ENCODE results near the gene KIFC3. TPM values are rescaled to one million over a fixed set of nuclear protein-coding genes. Genes with fewer than 3 reads are reported as not detected.
"Not testable (repeated sequence)": the region's sequence is repeated elsewhere in the genome, so short reads cannot be mapped to it uniquely, and the experiment has no call there.

The KIFC3 gene
- total RNA-seq, 2 experiments from 2014 or later, result 0.53 TPM; not detected in 1

GRCh38 chr16:57734925-57735754, 67.2 kb downstream of the KIFC3 start:
- H3K9me3 Mint-ChIP-seq (ENCODE audit: insufficient read depth), result peaks cover 5% of the 10 kb centered on the region
- CTCF ChIA-PET, result interaction anchor here (0.9 to 3.4 kb wide), 12 partner anchors 22 to 273 kb away, joined by 3 to 26 read pairs (median 4); partner anchors contain the start of gene POLR2C
- peak overlapping the region; percentile 90 for H3K4me3 Mint-ChIP-seq
- POLR2A ChIA-PET, result interaction anchor here (0.7 to 1.7 kb wide), 13 partner anchors 9 to 515 kb away, joined by 3 to 6 read pairs (median 3); partner anchors contain the start of genes ADGRG5 and CFAP20
- peak; percentile 99 for DNase-seq
- peak; percentile 92 for ATAC-seq
- peaks cover 17% of the 10 kb centered on the region for H3K36me3 Mint-ChIP-seq (ENCODE audit: low read depth)
- H3K27me3 Mint-ChIP-seq (ENCODE audit: low read depth), result no peaks in the 10 kb centered on the region
- H3K4me1 Mint-ChIP-seq (ENCODE audit: low read depth), result peaks cover 33% of the 10 kb centered on the region
- H3K27ac Mint-ChIP-seq, result peak overlapping the region; percentile 94

GRCh38 chr16:57734308-57734924, 67.9 kb downstream of the KIFC3 start:
- no peaks in the 10 kb centered on the region for H3K27me3 Mint-ChIP-seq (ENCODE audit: low read depth)
- H3K27ac Mint-ChIP-seq, result peak overlapping the region; percentile 94
- ATAC-seq (no peak), DNase-seq (no peak)
- H3K4me1 Mint-ChIP-seq (ENCODE audit: low read depth), result peaks cover 33% of the 10 kb centered on the region
- peaks cover 17% of the 10 kb centered on the region for H3K36me3 Mint-ChIP-seq (ENCODE audit: low read depth)
- POLR2A ChIA-PET, result interaction anchor here (1.0 to 1.7 kb wide), 6 partner anchors 11 to 192 kb away, joined by 3 to 6 read pairs (median 4); partner anchors contain the start of gene ADGRG5
- H3K4me3 Mint-ChIP-seq, result peak overlapping the region; percentile 90
- CTCF ChIA-PET, result interaction anchor here (1.3 to 3.4 kb wide), 2 partner anchors 22 to 158 kb away, joined by 5 to 26 read pairs; no protein-coding TSS in a partner anchor
- peaks cover 5% of the 10 kb centered on the region for H3K9me3 Mint-ChIP-seq (ENCODE audit: insufficient read depth)

- no peak overlapping the region for H3K4me3 Mint-ChIP-seq
- CTCF ChIA-PET, result interaction anchor here (1.1 kb wide), 1 partner anchor 83 kb away, joined by 3 read pairs; no protein-coding TSS in a partner anchor
- no peak for DNase-seq
- no peaks in the 10 kb centered on the region for H3K27me3 Mint-ChIP-seq (ENCODE audit: low read depth)
- peaks cover 5% of the 10 kb centered on the region for H3K9me3 Mint-ChIP-seq (ENCODE audit: insufficient read depth)
- no peak overlapping the region for H3K27ac Mint-ChIP-seq
- H3K4me1 Mint-ChIP-seq (ENCODE audit: low read depth), result peaks cover 30% of the 10 kb centered on the region
- no peak for ATAC-seq
- POLR2A ChIA-PET, result no interaction called here
- peaks cover 14% of the 10 kb centered on the region for H3K36me3 Mint-ChIP-seq (ENCODE audit: low read depth)
These were observed 69.6 kb downstream of the KIFC3 start for GRCh38 chr16:57732714-57733113.

GRCh38 chr16:57732037-57732436, 70.3 kb downstream of the KIFC3 start:
- Mint-ChIP-seq H3K27me3 (ENCODE audit: low read depth) (no peaks in the 10 kb centered on the region), H3K4me3 (no peak overlapping the region), H3K36me3 (ENCODE audit: low read depth) (peaks cover 9% of the 10 kb centered on the region), H3K27ac (no peak overlapping the region), H3K4me1 (ENCODE audit: low read depth) (peaks cover 24% of the 10 kb centered on the region), H3K9me3 (ENCODE audit: insufficient read depth) (peaks cover 5% of the 10 kb centered on the region)
- ChIA-PET CTCF (interaction anchor here (1.1 kb wide), 1 partner anchor 82 kb away, joined by 3 read pairs; no protein-coding TSS in a partner anchor), POLR2A (no interaction called here)
- DNase-seq (no peak), ATAC-seq (no peak)

- peaks cover 9% of the 10 kb centered on the region for H3K36me3 Mint-ChIP-seq (ENCODE audit: low read depth)
- peaks cover 14% of the 10 kb centered on the region for H3K4me1 Mint-ChIP-seq (ENCODE audit: low read depth)
- H3K27me3 Mint-ChIP-seq (ENCODE audit: low read depth), result no peaks in the 10 kb centered on the region
- H3K9me3 Mint-ChIP-seq (ENCODE audit: insufficient read depth), result peaks cover 5% of the 10 kb centered on the region
- ATAC-seq, result no peak
- no peak for DNase-seq
- POLR2A ChIA-PET, result no interaction called here
- no peak overlapping the region for H3K4me3 Mint-ChIP-seq
- H3K27ac Mint-ChIP-seq, result no peak overlapping the region
- CTCF ChIA-PET, result interaction anchor here (1.1 kb wide), 1 partner anchor 26 kb away, joined by 3 read pairs; no protein-coding TSS in a partner anchor
These were observed 71.2 kb downstream of the KIFC3 start for GRCh38 chr16:57730771-57731730.

GRCh38 chr16:57729852-57730251, 72.4 kb downstream of the KIFC3 start:
- CTCF ChIA-PET; H3K27ac Mint-ChIP-seq; DNase-seq; H3K4me3 Mint-ChIP-seq; POLR2A ChIA-PET; H3K4me1 Mint-ChIP-seq (ENCODE audit: low read depth); ATAC-seq; H3K36me3 Mint-ChIP-seq (ENCODE audit: low read depth); H3K27me3 Mint-ChIP-seq (ENCODE audit: low read depth); H3K9me3 Mint-ChIP-seq (ENCODE audit: insufficient read depth): not testable (repeated sequence)

- no peak for ATAC-seq
- peaks cover 6% of the 10 kb centered on the region for H3K4me1 Mint-ChIP-seq (ENCODE audit: low read depth)
- CTCF ChIA-PET, result no interaction called here
- DNase-seq, result no peak
- no peak overlapping the region for H3K4me3 Mint-ChIP-seq
- H3K27ac Mint-ChIP-seq, result no peak overlapping the region
- POLR2A ChIA-PET, result no interaction called here
- no peaks in the 10 kb centered on the region for H3K27me3 Mint-ChIP-seq (ENCODE audit: low read depth)
- H3K9me3 Mint-ChIP-seq (ENCODE audit: insufficient read depth), result peaks cover 5% of the 10 kb centered on the region
- peaks cover 9% of the 10 kb centered on the region for H3K36me3 Mint-ChIP-seq (ENCODE audit: low read depth)
These were observed 73.2 kb downstream of the KIFC3 start for GRCh38 chr16:57729182-57729484.

GRCh38 chr16:57728336-57729181, 73.7 kb downstream of the KIFC3 start:
- no peak for ATAC-seq

GRCh38 chr16:57727610-57728009, 74.7 kb downstream of the KIFC3 start:
- Mint-ChIP-seq H3K27me3 (ENCODE audit: low read depth) (no peaks in the 10 kb centered on the region), H3K9me3 (ENCODE audit: insufficient read depth) (no peaks in the 10 kb centered on the region), H3K27ac (no peak overlapping the region), H3K4me3 (no peak overlapping the region), H3K36me3 (ENCODE audit: low read depth) (peaks cover under 1% of the 10 kb centered on the region), H3K4me1 (ENCODE audit: low read depth) (no peaks in the 10 kb centered on the region)
- no peak for DNase-seq
- POLR2A ChIA-PET, result no interaction called here
- ATAC-seq, result no peak
- CTCF ChIA-PET, result interaction anchor here (1.0 to 1.9 kb wide), 2 partner anchors 47 to 151 kb away, joined by 3 to 4 read pairs; no protein-coding TSS in a partner anchor

More at GRCh38 chr16:57728336-57729181, 73.7 kb downstream of the KIFC3 start:
- Mint-ChIP-seq H3K27ac (no peak overlapping the region), H3K27me3 (ENCODE audit: low read depth) (no peaks in the 10 kb centered on the region), H3K4me1 (ENCODE audit: low read depth) (peaks cover 3% of the 10 kb centered on the region), H3K36me3 (ENCODE audit: low read depth) (peaks cover 8% of the 10 kb centered on the region), H3K9me3 (ENCODE audit: insufficient read depth) (peaks cover 5% of the 10 kb centered on the region), H3K4me3 (no peak overlapping the region)
- CTCF ChIA-PET, result interaction anchor here (1.0 kb wide), 1 partner anchor 152 kb away, joined by 3 read pairs; no protein-coding TSS in a partner anchor
- POLR2A ChIA-PET, result no interaction called here
- DNase-seq, result no peak

GRCh38 chr16:57726433-57726947, 75.8 kb downstream of the KIFC3 start:
- POLR2A ChIA-PET, result interaction anchor here (0.6 to 0.8 kb wide), 3 partner anchors 9 to 421 kb away, joined by 3 to 4 read pairs (median 3); partner anchors contain the start of gene KATNB1
- Mint-ChIP-seq H3K9me3 (ENCODE audit: insufficient read depth) (no peaks in the 10 kb centered on the region), H3K36me3 (ENCODE audit: low read depth) (no peaks in the 10 kb centered on the region), H3K27me3 (ENCODE audit: low read depth) (no peaks in the 10 kb centered on the region), H3K27ac (no peak overlapping the region), H3K4me1 (ENCODE audit: low read depth) (no peaks in the 10 kb centered on the region), H3K4me3 (no peak overlapping the region)
- ATAC-seq, result no peak
- CTCF ChIA-PET, result interaction anchor here (1.1 to 1.9 kb wide), 3 partner anchors 46 to 150 kb away, joined by 4 to 5 read pairs (median 4); no protein-coding TSS in a partner anchor
- no peak for DNase-seq

All from activated CD8-positive, alpha-beta T cell treated with anti-CD3 and anti-CD28 coated beads, Interleukin-2, amount 10 ng/mL, durations not matched to agents 7 days and 5 days (primary cell).